Liver (tissue), 9 donors: ENCODE data around the gene ATP10A. TPM values are rescaled to one million over a fixed set of nuclear protein-coding genes. Genes with fewer than 3 reads are reported as not detected.

Experiments used
- DNase-seq: peaks from one replicate; pipeline ENCODE4 v3.0.0-alpha.2; 2017; ENCODE audit warnings: low spot score
- H3K27ac ChIP-seq, 2 donors: one replicate each; pipeline ENCODE4 v1.7.0; 2013; ENCODE audit warnings: inconsistent platforms in 2 of 2, low read length in 2 of 2, control low read depth in 1 of 2, low read depth in 1 of 2, mild to moderate bottlenecking in 1 of 2
- H3K27me3 ChIP-seq, 4 donors: one replicate each; pipeline versions ENCODE4 v1.6.1 to v1.7.0; 2013; ENCODE audit warnings: low read length in 3 of 4, inconsistent platforms in 1 of 4, mild to moderate bottlenecking in 1 of 4, moderate library complexity in 1 of 4; ENCODE audit not compliant: control insufficient read depth in 4 of 4, insufficient read depth in 4 of 4
- H3K36me3 ChIP-seq, 4 donors: one replicate each; pipeline versions ENCODE4 v1.6.1 to v1.7.0; 2013; ENCODE audit warnings: low read length in 3 of 4, mild to moderate bottlenecking in 3 of 4, low read depth in 1 of 4, moderate library complexity in 1 of 4; ENCODE audit not compliant: control insufficient read depth in 4 of 4, insufficient read depth in 3 of 4
- H3K4me1 ChIP-seq, 4 donors: one replicate each; pipeline versions ENCODE4 v1.6.1 to v1.7.0; 2013; ENCODE audit warnings: low read length in 3 of 4, mild to moderate bottlenecking in 3 of 4, moderate library complexity in 1 of 4; ENCODE audit not compliant: control insufficient read depth in 4 of 4, insufficient read depth in 4 of 4
- H3K4me3 ChIP-seq, 3 donors: one replicate each; pipeline versions ENCODE4 v1.6.1 to v1.7.0; 2013; ENCODE audit warnings: low read length in 3 of 3, control low read depth in 1 of 3, low read depth in 1 of 3, mild to moderate bottlenecking in 1 of 3
- H3K9ac ChIP-seq, 2 donors: one replicate each; pipeline ENCODE4 v1.7.0; 2013; ENCODE audit warnings: low read length in 2 of 2, mild to moderate bottlenecking in 2 of 2, moderate library complexity in 2 of 2, control low read depth in 1 of 2, low read depth in 1 of 2
- H3K9me3 ChIP-seq, 4 donors: one replicate each; pipeline versions ENCODE4 v1.6.1 to v1.7.0; 2013; ENCODE audit warnings: low read length in 3 of 4; ENCODE audit not compliant: control insufficient read depth in 4 of 4
- CTCF ChIP-seq: fragments of 150-350 bp; IDR thresholded peaks from 2 replicates; pipeline ENCODE4 v1.5.1; 2017; ENCODE audit warnings: improper control_type of control experiment, low read depth, low read length; ENCODE audit not compliant: missing input control
- EGR1 ChIP-seq, 2 donors: IDR thresholded peaks; 2 replicates each; pipeline ENCODE4 v1.6.1; 2016 to 2018; ENCODE audit warnings: antibody characterized with exemption in 2 of 2, low read depth in 2 of 2
- FOXA1 ChIP-seq: IDR thresholded peaks from 2 replicates; pipeline ENCODE4 v1.6.1; 2016; ENCODE audit warnings: antibody characterized with exemption
- FOXA2 ChIP-seq: IDR thresholded peaks from 2 replicates; pipeline ENCODE4 v1.6.1; 2016; ENCODE audit warnings: antibody characterized with exemption
- GABPA ChIP-seq, 2 donors: IDR thresholded peaks in 1 of 2; conservative IDR thresholded peaks in 1 of 2; 2 replicates each; pipeline ENCODE4 v1.6.1; 2016; ENCODE audit warnings: antibody characterized with exemption in 2 of 2, mild to moderate bottlenecking in 1 of 2, moderate library complexity in 1 of 2
- HNF4A ChIP-seq, 2 donors: conservative IDR thresholded peaks; 2 replicates each; pipeline ENCODE4 v1.6.1; 2016; ENCODE audit warnings: antibody characterized with exemption in 2 of 2, mild to moderate bottlenecking in 2 of 2
- HNF4G ChIP-seq: IDR thresholded peaks from 2 replicates; pipeline ENCODE4 v1.6.1; 2016; ENCODE audit warnings: antibody characterized with exemption
- JUND ChIP-seq, 2 donors: IDR thresholded peaks; 2 replicates each; pipeline ENCODE4 v1.6.1; 2016; ENCODE audit warnings: antibody characterized with exemption in 2 of 2
- NR2F2 ChIP-seq: IDR thresholded peaks from 2 replicates; pipeline ENCODE4 v1.6.1; 2016; ENCODE audit warnings: antibody characterized with exemption
- RAD21 ChIP-seq, 2 donors: IDR thresholded peaks; 2 replicates each; pipeline ENCODE4 v1.6.1; 2016; ENCODE audit warnings: antibody characterized with exemption in 2 of 2, mild to moderate bottlenecking in 2 of 2
- RXRA ChIP-seq, 2 donors: IDR thresholded peaks; 2 replicates each; pipeline ENCODE4 v1.6.1; 2017 to 2018; ENCODE audit warnings: antibody characterized with exemption in 2 of 2, mild to moderate bottlenecking in 1 of 2
- SP1 ChIP-seq: IDR thresholded peaks from 2 replicates; pipeline ENCODE4 v1.6.1; 2018; ENCODE audit warnings: antibody characterized with exemption, mild to moderate bottlenecking
- TAF1 ChIP-seq: conservative IDR thresholded peaks from 2 replicates; pipeline ENCODE4 v1.6.1; 2016; ENCODE audit warnings: antibody characterized with exemption, mild to moderate bottlenecking
- YY1 ChIP-seq: IDR thresholded peaks from 2 replicates; pipeline ENCODE4 v1.6.1; 2016; ENCODE audit warnings: antibody characterized with exemption, mild to moderate bottlenecking
- ZBTB33 ChIP-seq: IDR thresholded peaks from 2 replicates; pipeline ENCODE4 v1.6.1; 2016; ENCODE audit warnings: antibody characterized with exemption
- WGBS: extraction: QIAGEN DNeasy Blood & Tissue Kit; methylation state at CpG from one replicate; pipeline ENCODE4 v1.1.7; 2013; 5-methylcytosine and 5-hydroxymethylcytosine counted together
- polyA plus RNA-seq, 2 donors: library from polyadenylated mRNA; stranded (reverse) in 1 of 2; unstranded in 1 of 2; fragments of 200-250 nt in 1 of 2; fragments of >200 nt in 1 of 2; fragmentation: Nextera tagmentation in 1 of 2; extraction: Ambion mirVana in 1 of 2; gene quantifications; one replicate each; pipeline versions ENCODE4 v1.2.1 to v1.2.3, GENCODE V29; 2013 to 2015
- total RNA-seq, 2 donors: library from RNA; depleted of rRNA; stranded (reverse); fragments of >200 nt; gene quantifications; one replicate each; pipeline ENCODE4 v1.2.3, GENCODE V29; 2014
- TF ChIP-seq, protein P1 (sequence below): IDR thresholded peaks from 2 replicates; pipeline ENCODE4 v1.6.1; 2016; ENCODE audit warnings: antibody characterized with exemption, mild to moderate bottlenecking
- TF ChIP-seq, protein P2 (sequence below): IDR thresholded peaks from 2 replicates; pipeline ENCODE4 v1.6.1; 2016; ENCODE audit warnings: antibody characterized with exemption
- TF ChIP-seq, protein P3 (sequence below): IDR thresholded peaks from 2 replicates; pipeline ENCODE4 v1.6.1; 2016; ENCODE audit warnings: antibody characterized with exemption
- donor health status: healthy.
- donor health status: healthy.
- donor health status: healthy.
- donor health status: healthy.
- donor health status: healthy.

The ATP10A gene
- total and polyA plus RNA-seq, 4 donors, result 0.22 to 1.8 (median 0.39) TPM

- Histone ChIP-seq H3K9ac (no peak overlapping the region), H3K27ac (no peak overlapping the region), H3K4me3 (no peak overlapping the region), H3K4me1 (no peaks in the 10 kb centered on the region), H3K27me3 (peaks cover 0 to 11% (median 0%) of the 10 kb centered on the region in 4 donors), H3K36me3 (no peaks in the 10 kb centered on the region), H3K9me3 (no peaks in the 10 kb centered on the region)
- TF ChIP-seq JUND (IDR thresholded peaks at IDR 0.05), result no peak
- TF ChIP-seq SP1, result no peak
- TF ChIP-seq NR2F2, result no peak
- no peak for TF ChIP-seq ZBTB33
- no peak for TF ChIP-seq TAF1
- TF ChIP-seq FOXA1, result no peak
- no peak for TF ChIP-seq EGR1 (IDR thresholded peaks at IDR 0.05; ENCODE audit: low read depth in 2 of 2)
- no peak for TF ChIP-seq RXRA (IDR thresholded peaks at IDR 0.05)
- TF ChIP-seq, protein P1, sequence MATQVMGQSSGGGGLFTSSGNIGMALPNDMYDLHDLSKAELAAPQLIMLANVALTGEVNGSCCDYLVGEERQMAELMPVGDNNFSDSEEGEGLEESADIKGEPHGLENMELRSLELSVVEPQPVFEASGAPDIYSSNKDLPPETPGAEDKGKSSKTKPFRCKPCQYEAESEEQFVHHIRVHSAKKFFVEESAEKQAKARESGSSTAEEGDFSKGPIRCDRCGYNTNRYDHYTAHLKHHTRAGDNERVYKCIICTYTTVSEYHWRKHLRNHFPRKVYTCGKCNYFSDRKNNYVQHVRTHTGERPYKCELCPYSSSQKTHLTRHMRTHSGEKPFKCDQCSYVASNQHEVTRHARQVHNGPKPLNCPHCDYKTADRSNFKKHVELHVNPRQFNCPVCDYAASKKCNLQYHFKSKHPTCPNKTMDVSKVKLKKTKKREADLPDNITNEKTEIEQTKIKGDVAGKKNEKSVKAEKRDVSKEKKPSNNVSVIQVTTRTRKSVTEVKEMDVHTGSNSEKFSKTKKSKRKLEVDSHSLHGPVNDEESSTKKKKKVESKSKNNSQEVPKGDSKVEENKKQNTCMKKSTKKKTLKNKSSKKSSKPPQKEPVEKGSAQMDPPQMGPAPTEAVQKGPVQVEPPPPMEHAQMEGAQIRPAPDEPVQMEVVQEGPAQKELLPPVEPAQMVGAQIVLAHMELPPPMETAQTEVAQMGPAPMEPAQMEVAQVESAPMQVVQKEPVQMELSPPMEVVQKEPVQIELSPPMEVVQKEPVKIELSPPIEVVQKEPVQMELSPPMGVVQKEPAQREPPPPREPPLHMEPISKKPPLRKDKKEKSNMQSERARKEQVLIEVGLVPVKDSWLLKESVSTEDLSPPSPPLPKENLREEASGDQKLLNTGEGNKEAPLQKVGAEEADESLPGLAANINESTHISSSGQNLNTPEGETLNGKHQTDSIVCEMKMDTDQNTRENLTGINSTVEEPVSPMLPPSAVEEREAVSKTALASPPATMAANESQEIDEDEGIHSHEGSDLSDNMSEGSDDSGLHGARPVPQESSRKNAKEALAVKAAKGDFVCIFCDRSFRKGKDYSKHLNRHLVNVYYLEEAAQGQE, result no peak
- TF ChIP-seq HNF4G, result no peak
- TF ChIP-seq YY1, result no peak
- TF ChIP-seq, protein P2, sequence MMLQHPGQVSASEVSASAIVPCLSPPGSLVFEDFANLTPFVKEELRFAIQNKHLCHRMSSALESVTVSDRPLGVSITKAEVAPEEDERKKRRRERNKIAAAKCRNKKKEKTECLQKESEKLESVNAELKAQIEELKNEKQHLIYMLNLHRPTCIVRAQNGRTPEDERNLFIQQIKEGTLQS, result no peak
- TF ChIP-seq, protein P3, sequence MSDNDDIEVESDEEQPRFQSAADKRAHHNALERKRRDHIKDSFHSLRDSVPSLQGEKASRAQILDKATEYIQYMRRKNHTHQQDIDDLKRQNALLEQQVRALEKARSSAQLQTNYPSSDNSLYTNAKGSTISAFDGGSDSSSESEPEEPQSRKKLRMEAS, result no peak
- TF ChIP-seq GABPA (IDR thresholded peaks at IDR 0.05 in 1 of 2, conservative IDR thresholded peaks at IDR 0.05 in 1 of 2), result no peak
- no peak for TF ChIP-seq RAD21 (IDR thresholded peaks at IDR 0.05)
- TF ChIP-seq HNF4A (conservative IDR thresholded peaks at IDR 0.05), result no peak
- TF ChIP-seq FOXA2, result no peak
- TF ChIP-seq CTCF, result no peak
- no peak for DNase-seq
- 56% methylated on average over 13 of the region's 13 CpGs for WGBS
These were observed 52.5 kb downstream of the ATP10A start for GRCh38 chr15:25810631-25811091.
